ENCODE measurements around the gene KIF13A.
"Not testable (repeated sequence)": the region's sequence is repeated elsewhere in the genome, so short reads cannot be mapped to it uniquely, and the experiment has no call there.

The KIF13A gene

DNA sequence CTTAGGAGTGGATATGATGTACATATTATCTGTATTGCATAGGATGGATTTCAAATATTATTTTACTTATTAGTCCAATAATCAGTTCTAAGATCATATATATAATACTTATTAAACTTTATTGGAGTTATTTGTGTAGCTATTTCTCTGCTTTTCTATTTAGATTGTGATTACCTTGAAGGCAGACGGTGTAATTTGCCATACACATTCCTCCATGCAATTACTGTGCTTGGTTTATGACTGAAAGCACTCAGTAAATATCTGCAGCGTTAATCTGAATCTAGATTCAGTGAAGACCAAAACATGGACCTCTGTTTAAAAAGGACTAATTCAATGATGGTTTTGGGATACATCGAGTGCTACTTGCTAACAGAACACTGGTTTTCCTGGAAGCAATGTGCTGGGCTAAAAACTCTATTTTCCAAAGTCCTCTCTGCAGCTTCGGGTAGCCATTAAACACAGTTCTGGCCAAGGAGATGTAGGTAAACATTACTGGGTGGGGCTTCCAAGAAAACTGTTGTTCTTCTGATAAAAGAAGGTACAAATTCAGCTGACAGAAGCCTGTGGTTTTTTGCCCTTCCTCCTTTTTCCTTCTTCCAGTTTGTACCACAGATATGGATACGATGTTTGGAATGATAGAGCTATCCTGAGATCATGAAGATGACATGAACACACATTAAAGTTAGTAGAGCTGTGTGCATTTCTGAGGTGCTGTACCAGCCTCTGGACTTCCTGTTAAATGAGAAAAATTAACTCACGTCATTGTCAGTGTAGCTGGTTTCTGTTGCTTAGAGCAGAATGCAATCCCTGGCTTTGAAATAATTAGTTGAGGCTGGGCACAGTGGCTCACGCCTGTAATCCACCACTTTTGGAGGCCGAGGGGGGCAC lies 144.3 kb downstream of the KIF13A start:
- no peak for DNase-seq

DNA sequence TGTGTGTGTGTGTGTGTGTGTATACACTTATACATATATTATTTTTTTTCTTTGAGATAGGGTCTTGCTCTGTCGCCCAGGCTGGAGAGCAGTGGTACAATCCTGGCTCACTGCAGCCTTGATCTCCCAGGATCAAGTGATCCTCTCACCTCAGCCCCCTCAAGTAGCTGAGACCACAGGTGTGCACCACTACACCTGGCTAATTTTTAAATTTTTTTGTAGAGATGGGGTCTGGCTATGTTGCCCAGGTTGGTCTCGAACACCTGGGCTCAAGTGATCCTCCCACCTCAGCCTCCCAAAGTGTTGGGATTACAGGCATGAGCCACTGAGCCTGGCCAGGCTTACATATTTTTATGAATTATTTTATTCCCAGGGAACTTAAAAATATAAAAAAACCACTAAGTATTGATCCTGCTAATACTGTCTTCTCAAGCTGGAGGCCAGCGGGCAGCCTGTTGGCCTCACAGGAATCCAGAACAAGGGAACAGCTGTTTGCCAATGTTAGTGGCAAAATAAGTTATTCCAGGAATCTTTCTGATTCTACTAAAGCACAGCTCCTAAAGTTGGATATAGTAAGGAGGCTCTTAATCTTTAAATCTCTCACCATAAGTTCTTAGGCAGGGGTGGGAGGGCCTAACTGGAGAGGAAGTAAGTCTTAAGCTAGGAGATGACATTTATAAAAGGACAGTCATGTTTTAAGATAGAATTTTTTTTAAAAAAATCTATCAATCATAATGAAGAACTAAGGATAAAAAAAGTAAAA lies 145.2 kb downstream of the KIF13A start:
- DNase-seq = no peak

DNA sequence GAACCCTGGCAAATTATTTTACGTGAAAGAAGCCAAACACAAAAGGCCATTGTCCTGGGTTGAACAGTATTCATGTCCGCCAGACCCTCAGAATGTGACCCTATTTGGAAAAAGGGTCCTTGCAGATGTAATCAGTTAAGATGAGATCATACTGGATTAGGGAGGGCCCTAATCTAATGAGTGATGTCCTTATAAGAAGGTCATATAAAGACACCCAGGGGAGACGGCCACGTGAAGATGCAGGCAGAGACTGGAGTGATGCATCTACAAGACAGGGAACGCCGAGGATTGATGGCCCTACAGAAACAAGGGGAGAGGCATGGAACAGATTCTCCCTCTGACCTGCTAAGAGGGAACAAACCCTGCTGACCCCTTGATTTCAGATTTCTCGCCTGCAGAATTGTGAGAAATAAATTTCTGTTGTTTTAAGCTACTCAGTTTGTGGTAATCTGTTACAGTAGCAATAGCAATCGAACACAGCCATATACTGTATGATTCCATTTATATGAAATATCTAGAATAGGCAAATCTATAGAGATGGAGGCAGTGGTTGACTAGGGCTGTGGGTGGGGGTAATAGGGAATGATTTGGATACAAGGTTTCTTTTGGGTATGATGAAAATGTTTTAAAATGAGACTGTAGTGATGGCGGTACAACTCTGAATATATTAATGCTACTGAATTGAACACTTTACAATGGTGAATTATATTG lies 147.8 kb downstream of the KIF13A start:
- no peak for DNase-seq

DNA sequence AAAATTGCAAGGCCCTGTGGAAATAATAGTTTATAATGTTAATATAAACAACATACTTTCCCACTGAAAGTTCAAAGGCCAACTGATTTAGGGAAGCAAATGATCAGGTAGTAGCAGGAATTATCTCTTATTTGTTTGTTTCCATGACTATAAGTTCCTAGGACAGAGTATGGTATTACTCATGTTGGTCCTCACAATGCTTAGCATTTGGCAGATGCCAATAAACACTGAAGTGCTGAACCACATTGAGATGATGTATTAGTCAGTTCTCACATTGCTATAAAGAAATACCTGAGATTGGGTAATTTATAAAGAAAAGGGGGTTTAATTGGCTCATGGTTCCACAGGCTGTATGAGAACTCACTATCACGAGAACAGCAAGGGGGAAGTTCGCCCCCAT lies 151.1 kb downstream of the KIF13A start:
- DNase-seq = no peak

DNA sequence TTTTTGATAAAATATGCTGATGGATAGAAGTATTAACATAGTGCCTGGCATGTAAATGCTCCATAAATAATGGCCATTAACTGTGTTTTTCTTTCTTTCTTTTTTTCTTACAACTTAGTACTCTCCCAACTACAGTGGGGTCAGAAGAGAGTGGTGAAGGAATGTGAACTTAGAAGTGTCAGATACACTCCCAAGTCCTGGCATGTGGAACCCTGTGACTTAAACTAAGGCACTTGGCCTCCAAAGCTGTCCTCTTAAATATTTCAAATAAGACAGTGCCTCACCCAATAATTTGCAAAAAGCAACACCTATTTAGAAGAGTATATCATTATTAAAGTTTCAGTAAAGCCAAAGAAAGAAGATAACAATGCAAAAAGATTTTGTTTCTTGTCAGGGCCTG lies 151.7 kb downstream of the KIF13A start:
- DNase-seq = no peak

DNA sequence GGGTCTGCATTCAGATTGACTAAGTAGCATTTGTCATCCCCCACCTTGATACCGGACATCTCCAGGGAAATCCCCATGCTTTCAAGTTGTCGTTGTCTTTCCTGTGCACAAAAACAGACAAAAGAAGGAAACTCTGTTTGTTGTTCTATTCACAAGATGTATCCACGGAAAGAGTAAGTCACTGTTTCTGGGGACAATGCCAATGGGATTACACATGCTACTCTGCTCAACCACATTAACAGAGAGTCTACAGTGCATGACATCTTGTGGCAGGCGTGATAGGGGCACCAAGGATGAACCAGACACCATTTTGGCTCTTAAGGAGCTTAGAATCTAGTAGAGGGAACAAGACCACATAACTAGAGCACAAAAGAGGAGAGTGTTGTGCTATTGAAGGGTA lies 156.3 kb downstream of the KIF13A start:
- peak in 1 of 2 donors; percentile 39 for DNase-seq

DNA sequence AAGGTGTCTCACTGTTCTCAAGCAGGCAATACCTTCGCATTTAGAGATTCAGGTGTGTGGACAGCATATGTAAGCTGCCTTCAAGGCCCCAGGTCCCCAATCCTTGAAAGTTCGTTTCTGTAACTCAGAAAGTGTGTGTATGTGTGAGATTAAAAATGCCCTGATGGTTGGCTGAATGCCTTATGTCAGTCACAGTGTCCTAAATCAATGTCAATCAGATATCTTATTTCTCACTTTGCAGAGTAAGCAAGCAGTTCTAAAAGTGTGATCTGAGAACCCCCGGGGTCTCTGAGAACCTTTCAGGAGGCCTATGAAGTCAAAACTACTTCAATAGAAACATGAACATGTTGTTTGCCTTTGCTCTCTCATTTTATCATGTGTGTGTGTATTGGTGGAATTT lies 157.5 kb downstream of the KIF13A start:
- DNase-seq = no peak

DNA sequence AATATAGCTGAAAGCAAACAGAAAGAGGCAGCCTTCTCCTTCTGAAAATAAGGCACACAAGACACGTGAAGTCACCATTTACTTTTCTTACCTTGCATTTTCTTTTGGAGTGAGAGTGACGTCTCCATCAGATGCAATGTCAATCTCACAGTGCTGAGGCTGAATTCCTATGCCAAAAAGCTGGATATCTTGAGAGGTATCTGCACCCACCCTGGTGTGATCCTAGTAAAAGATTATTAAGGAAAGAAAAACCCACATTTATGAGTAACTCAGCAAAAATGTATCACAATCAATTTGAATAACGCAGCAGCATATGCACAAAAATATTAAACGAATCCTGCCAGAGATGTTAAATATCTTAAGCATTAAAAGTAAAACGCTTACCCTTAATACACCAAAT lies 159.3 kb downstream of the KIF13A start:
- DNase-seq = no peak

DNA sequence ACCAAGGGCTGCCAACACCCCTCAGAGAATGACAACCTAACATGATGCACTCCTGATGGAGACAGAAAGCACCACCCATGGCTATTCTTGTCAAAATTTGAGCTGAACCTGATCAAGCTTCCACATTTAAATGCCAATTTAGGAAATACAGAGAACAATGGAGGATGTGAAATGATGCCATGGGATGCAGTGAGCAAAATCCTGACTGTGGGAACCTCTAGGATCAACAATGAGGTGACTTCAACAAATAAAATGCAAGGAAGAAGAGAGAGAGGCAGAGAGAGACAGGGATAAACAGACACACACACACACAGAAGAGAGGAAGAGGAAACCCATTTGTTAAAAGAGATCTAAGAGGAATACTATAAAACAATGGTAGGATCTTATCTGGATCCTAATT lies 161.1 kb downstream of the KIF13A start:
- no peak for DNase-seq

DNA sequence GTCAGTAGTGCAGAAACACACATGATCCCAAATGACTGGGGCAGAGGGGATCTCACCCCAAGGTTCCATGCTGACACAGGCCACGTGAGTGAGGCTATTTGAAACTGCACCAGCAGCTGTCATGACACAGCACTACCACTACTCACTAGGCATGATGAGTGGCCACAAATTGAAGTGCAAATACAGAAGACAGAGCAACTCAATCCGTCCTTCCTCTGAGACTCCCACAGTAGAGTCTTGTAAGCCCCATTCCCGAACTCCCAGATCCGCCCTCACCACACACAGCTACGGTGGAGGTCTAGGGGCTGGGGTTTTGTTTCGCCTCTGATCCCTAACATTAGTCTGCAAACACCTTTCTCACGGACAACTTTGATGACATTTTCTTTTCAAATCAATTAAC lies 167.4 kb downstream of the KIF13A start:
- DNase-seq = peak in 1 of 2 donors; percentile 21

DNA sequence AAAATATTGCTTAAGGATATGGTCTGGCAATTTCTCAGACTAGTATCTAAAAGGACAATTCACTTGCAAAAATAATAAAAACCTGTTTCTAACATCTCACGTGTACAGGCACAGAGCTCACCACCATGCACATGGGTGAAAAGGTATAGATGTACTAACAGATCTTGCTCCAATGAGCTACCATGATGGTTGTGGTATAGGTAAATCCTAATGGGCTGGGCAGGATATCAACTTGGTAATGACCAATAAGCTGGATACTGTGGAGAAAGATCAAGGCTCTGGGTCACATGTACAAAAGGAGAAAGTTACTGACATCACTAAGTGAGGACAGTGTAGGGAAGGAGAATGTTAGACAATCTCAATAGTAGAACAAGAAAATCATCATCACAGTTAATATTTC lies 169.7 kb downstream of the KIF13A start:
- DNase-seq = no peak

DNA sequence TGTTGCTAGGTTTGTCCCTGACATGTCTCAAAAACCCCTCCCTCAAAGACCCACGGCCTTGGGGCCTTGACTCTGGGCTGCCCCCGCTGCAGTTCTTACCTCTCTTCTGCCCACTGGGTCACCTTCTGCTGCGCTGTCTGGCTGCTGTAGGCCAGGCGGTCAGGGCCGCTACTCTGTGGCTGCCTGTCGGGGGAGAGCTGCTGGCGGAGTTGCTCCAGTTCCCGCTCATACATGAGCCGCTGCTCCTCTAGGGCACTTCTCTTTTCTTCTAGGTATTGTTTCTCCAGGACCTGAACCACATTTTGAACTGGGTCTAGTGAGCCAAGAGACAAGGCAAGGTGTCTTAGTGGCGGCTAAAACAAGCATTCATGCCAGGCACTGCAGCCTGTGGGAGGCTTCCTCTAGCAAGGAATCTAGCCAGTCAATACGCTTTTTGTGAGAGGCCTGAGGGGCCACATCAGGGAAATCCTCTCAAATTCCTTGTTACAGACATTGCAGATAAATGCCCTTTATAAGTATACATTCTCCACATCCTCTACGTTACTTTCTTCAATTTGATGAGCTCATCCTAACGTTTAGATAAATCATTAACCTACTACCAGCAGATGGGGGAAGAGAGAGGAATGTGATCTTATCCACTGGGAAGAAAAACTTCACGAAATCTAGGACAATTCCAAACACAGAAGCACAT lies 170.4 kb downstream of the KIF13A start:
- DNase-seq = no peak

DNA sequence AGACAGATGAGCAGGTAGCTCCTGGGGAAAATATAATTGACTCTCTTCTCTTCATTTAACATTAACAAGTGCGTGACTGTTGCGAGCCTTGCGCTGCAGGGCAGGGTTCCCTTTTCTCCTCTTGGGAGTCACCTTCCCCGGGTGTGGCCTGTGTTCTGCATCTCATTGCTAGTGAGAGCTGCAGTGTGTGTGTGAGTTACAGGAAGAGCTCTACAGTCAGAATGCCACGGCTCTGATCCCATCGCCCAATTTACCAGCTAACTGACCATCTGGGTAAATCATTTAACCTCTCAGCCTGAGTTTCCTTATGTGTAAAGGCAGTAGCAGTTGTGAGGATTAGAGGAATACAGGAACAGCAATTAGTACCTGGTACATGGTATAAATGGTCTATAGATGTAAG lies 173.9 kb downstream of the KIF13A start:
- no peak for DNase-seq

DNA sequence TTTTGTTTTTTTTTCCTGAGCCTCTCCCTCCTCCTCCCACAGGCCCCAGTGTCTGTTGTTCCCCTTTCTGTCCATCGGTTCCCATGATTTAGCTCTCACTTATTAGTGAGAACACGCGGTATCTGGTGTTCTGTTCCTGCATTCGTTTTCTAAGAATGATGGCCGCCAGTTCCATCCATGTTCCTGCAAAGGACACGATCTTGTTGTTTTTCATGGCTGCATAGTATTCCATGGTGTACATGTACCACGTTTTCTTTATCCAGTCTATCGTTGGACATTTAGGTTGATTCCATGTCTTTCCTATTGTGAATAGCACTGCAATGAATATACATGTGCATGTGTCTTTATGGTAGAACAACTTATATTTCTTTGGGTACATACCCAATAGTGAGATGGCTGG lies 175.1 kb downstream of the KIF13A start:
- no peak for DNase-seq

DNA sequence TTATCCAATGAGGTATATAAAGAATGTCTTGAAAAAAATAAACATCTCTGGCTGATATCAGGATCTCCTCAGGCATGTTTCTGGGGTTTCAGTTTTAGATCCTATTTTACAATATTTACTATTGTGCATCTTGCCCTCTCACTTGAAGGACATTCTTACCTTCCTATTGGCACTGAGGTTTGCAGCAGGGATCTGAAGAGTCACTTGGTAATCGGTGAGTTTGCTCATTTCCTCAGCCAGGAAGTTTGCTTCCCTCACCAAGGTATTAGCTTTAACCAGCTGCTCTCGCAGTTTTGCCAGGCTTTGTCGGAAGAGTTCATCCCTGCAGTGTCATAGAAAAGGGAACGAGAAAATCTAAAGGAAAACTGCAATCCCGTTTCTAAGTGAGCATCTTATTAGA lies 178.8 kb downstream of the KIF13A start:
- no peak for DNase-seq

DNA sequence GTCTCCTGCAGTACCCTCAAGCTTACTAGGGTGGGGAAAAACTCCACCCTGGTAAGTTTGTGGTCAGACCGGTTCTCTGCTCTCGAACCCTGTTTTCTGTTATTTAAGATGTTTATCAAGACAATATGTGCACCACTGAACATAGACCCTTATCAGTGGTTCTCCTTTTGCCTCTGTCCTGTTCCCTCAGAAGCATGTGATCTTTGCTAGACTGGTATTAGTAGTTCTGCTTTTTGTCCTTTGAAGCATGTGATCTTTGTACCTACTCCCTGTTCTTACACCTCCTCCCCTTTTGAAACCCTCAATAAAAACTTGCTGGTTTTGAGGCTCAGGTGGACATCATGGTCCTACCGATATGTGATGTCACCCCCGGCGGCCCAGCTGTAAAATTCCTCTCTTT lies 180.0 kb downstream of the KIF13A start:
- not testable (repeated sequence) for DNase-seq

DNA sequence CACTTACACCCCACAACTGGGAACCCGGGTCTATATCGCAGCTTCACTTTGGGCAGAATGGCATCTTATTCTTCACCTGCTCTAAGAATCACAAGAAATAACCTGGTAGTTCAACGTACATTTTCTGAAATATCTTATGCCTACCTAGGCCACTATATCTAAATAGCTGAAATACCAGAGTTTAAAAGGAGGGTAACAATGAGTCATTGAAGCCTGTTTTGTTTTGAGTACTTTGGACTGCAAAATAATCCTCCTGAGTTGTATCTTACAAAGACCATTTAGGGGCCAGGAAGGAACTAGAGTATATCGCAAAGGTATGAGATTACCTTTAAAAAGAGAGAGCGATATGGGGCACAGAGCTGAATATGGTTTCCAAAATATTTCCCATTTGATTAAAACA lies 184.0 kb downstream of the KIF13A start:
- DNase-seq = no peak

DNA sequence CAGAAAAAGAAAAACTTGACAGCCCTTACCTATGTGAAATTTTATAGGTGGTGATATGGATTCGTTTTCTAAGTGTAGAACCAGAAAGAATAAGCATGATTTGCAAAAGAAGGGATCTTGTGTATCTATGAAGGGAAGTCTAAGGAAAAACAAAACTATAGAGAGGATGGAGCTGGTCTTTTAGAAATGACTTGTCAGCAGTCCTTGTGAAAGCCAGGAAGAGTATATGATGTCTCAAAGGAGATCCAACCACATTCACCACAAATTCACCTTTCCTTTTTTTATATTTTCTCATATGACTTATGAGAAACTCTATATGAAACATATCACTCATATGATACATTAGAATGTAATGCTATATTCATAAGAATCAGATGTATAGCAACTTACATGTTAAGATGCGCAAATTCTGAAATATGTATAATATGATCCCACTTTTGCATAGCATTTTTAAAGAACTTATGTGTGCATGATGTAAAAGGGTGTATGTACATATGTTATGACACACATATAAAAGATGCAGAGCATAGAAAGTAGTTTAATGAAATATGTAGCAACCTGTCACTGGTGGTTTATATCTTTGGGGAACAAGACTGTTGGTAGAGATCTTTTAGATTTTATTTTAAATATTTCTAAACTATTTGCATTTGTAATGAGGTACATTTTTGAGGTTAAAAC lies 188.8 kb downstream of the KIF13A start:
- DNase-seq = no peak

DNA sequence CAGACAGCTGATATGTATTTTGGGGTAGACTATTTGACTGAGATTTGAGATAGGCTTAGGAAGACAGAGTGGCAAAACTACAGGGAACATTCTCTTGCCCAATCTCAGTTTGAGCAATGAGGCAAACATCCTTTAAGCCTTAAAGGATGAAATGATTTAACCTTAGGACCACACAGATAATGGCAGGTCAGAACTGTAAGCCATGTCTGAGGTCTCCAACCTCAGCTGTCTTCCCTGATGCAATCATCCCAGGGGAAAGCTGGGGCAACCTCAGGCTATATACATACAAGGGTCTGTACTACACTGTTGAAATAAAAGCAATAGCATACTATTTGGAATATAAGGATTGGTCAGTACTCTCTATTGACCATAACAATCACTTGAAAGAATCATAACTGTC lies 196.9 kb downstream of the KIF13A start:
- DNase-seq = no peak

DNA sequence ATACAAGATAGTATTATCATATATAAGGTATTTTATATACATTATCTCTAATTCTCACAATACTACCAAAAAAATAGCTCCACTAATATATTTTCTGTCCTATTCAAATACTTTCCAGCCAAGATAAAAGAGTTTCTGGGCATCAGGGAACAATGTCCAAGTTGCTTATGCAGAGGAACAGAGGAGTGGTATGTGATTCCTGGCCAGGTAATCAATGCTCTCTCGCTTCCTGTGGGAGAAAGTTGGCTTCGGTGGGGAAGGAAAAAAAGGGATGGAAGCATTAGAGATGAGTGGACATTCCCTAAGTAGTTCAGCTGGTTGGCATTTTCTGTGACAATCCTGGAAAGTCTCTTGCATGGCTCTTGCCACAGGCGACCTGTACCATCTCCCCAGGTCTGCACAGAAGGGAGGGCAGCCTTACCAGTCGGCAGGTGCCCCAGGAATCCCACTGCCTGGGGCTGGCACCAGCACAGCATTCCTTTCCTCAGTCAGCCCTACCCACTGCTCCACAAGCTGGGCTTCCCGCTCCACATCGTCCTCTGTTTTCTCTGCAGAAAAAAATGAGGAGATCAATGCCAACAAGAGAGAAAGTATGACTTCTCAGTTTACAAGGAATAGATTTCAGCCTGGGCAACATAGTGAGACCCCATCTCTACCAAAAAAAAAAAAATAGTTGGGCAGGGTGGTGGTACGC lies 202.2 kb downstream of the KIF13A start:
- DNase-seq = no peak

DNA sequence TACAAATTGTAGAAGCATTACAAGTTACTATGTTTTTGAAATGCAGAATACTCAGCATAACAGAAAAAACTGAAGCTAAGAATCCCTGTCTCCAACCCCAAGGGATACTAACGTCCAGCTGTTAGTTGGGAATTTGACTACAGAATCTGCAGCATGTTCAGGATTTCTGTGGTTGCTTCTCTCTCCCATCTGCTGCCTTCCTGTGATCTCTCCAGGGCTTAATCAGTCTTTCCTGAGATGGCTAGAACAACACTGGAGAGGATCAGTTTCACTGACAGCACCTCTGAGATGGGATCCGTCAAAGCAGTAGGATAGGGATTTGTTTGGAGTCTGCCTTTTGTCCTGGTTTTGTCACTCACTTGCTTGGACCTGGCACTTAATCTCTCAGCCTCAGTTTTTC lies 207.4 kb downstream of the KIF13A start:
- no peak for DNase-seq

DNA sequence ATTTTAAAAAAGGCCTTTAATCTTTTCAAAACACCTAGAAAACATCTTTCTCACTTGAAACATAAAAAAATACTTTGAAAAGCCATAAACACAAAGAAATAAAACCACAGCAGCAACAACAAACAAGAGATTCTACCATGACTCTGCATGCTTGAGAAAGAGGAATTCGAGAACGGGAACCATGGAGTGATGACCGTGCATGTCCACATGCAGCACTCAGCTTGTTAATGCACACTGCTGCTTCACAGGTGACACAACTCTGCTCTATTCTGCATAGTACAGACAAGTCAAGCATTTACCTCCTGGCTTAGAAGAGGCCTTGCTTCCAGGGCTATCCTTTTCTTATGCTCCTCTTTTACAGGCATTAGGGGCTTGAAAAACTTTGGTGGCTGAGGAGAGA lies 215.8 kb downstream of the KIF13A start:
- no peak for DNase-seq

Data from hippocampal formation (tissue), 2 donors.